Natural killer cell treated with Interleukin-12 subunit alpha and Interleukin-12 subunit beta and Interleukin-15 and Interleukin-18, amount 100 ng/mL, for 72 hours (primary cell): Measurements from ENCODE around the gene ZCWPW2. TPM values are rescaled to one million over a fixed set of nuclear protein-coding genes. Genes with fewer than 3 reads are reported as not detected.

Experiments
- ATAC-seq, 2 donors: fragments of 150-1000 bp; cut with Tn5 transposase in 1 of 2; sonication (Bioruptor Pico), chemical (Tn5 transposase) in 1 of 2; 2 replicates each; pipeline ENCODE4 v1.10.0; 2021
- DNase-seq: peaks from one replicate; pipeline ENCODE4 v3.0.0; 2022; ENCODE audit warnings: low spot score
- H3K27ac Mint-ChIP-seq, 2 donors: 1 replicate in 1 of 2; 2 replicates in 1 of 2; pipeline ENCODE4 v1.8.0; 2022; ENCODE audit warnings: mixed read lengths in 2 of 2, mild to moderate bottlenecking in 1 of 2, moderate library complexity in 1 of 2
- H3K27me3 Mint-ChIP-seq, 2 donors: 1 replicate in 1 of 2; 2 replicates in 1 of 2; pipeline ENCODE4 v1.8.0; 2022; ENCODE audit warnings: mixed read lengths in 2 of 2
- H3K36me3 Mint-ChIP-seq: one replicate; pipeline ENCODE4 v1.8.0; 2022; ENCODE audit warnings: mixed read lengths
- H3K4me1 Mint-ChIP-seq, 2 donors: 1 replicate in 1 of 2; 2 replicates in 1 of 2; pipeline ENCODE4 v1.8.0; 2022; ENCODE audit warnings: low read depth in 2 of 2, mixed read lengths in 2 of 2, mild to moderate bottlenecking in 1 of 2
- H3K4me3 Mint-ChIP-seq: one replicate; pipeline ENCODE4 v1.8.0; 2022; ENCODE audit warnings: mixed read lengths
- H3K9me3 Mint-ChIP-seq: 2 replicates; pipeline ENCODE4 v1.8.0; 2022; ENCODE audit warnings: mixed read lengths
- total RNA-seq, 2 donors: library from RNA; stranded (reverse); gene quantifications; one replicate each; pipeline ENCODE4 v1.2.3, GENCODE V29; 2022

ZCWPW2 gene
- total RNA-seq, result under 1 TPM in 1 of 2 donors, not detected in 1; 0.24 TPM

- H3K36me3 Mint-ChIP-seq, result peaks cover 30% of the 10 kb centered on the region
Measured at GRCh38 chr3:28348629-28349468, at the start of gene ZCWPW2, which contains the start of gene AZI2. Gene ZCWPW2, plus strand, starts transcription at chr3:28348721. Its CDS starts 64,348 bp downstream, at chr3:28413069. Gene AZI2, minus strand, starts transcription at chr3:28348824. Its CDS starts 8,207 bp downstream, at chr3:28340617.

GRCh38 chr3:28299705-28300104, 48.8 kb upstream of the ZCWPW2 start:
- DNase-seq (no peak), ATAC-seq (no peak)
- Mint-ChIP-seq H3K4me3 (peak overlapping the region; percentile 69), H3K27ac (peak overlapping the region; percentile 67 to 99), H3K4me1 (peaks cover 37 to 53% of the 10 kb centered on the region in 2 donors), H3K27me3 (no peaks in the 10 kb centered on the region), H3K9me3 (no peaks in the 10 kb centered on the region), H3K36me3 (no peaks in the 10 kb centered on the region)

More at GRCh38 chr3:28348629-28349468, at the start of gene ZCWPW2, which contains the start of gene AZI2:
- H3K27ac Mint-ChIP-seq, result peak within 1 kb of the TSS; percentile 97 to 98
- DNase-seq (peak; percentile 96), ATAC-seq (peak; percentile 96 to 97)
- H3K4me1 Mint-ChIP-seq, result peaks cover 32 to 47% of the 10 kb centered on the region in 2 donors
- H3K27me3 Mint-ChIP-seq, result no peaks in the 10 kb centered on the region
- peaks cover 3% of the 10 kb centered on the region for H3K9me3 Mint-ChIP-seq
- peak within 1 kb of the TSS; percentile 96 for H3K4me3 Mint-ChIP-seq

- Mint-ChIP-seq H3K9me3 (no peaks in the 10 kb centered on the region), H3K36me3 (peaks cover 5% of the 10 kb centered on the region), H3K4me3 (peak overlapping the region; percentile 69), H3K27me3 (no peaks in the 10 kb centered on the region), H3K27ac (peak overlapping the region; percentile 67 to 99), H3K4me1 (peaks cover 38 to 51% of the 10 kb centered on the region in 2 donors)
- DNase-seq, result no peak
- no peak for ATAC-seq
Measured at GRCh38 chr3:28300345-28300962, 48.1 kb upstream of the ZCWPW2 start.

- H3K4me3 Mint-ChIP-seq, result peak overlapping the region; percentile 63
- H3K9me3 Mint-ChIP-seq, result no peaks in the 10 kb centered on the region
- H3K36me3 Mint-ChIP-seq, result peaks cover 10% of the 10 kb centered on the region
- H3K4me1 Mint-ChIP-seq, result peaks cover 44 to 51% of the 10 kb centered on the region in 2 donors
- no peaks in the 10 kb centered on the region for H3K27me3 Mint-ChIP-seq
- DNase-seq, result no peak
- no peak for ATAC-seq
- H3K27ac Mint-ChIP-seq, result peak overlapping the region; percentile 67 to 99
Measured at GRCh38 chr3:28301688-28302087, 46.8 kb upstream of the ZCWPW2 start.

GRCh38 chr3:28308196-28308595, 40.3 kb upstream of the ZCWPW2 start:
- ATAC-seq (peak in 1 of 2 donors; percentile 83), DNase-seq (no peak)
- Mint-ChIP-seq H3K4me1 (peaks cover 37 to 47% of the 10 kb centered on the region in 2 donors), H3K4me3 (peak overlapping the region; percentile 76), H3K9me3 (no peaks in the 10 kb centered on the region), H3K27me3 (no peaks in the 10 kb centered on the region), H3K36me3 (peaks cover 29% of the 10 kb centered on the region), H3K27ac (peak overlapping the region; percentile 97 to 98)

GRCh38 chr3:28315711-28316110, 32.8 kb upstream of the ZCWPW2 start:
- Mint-ChIP-seq H3K4me1 (peaks cover 36 to 39% of the 10 kb centered on the region in 2 donors), H3K9me3 (no peaks in the 10 kb centered on the region), H3K27me3 (no peaks in the 10 kb centered on the region), H3K36me3 (peaks cover 14% of the 10 kb centered on the region), H3K27ac (peak overlapping the region; percentile 66 to 68), H3K4me3 (peak overlapping the region; percentile 65)
- no peak for DNase-seq
- ATAC-seq, result peak; percentile 57 to 76

GRCh38 chr3:28316226-28316625, 32.3 kb upstream of the ZCWPW2 start:
- H3K4me1 Mint-ChIP-seq, result peaks cover 37 to 44% of the 10 kb centered on the region in 2 donors
- peak overlapping the region; percentile 65 for H3K4me3 Mint-ChIP-seq
- ATAC-seq (no peak), DNase-seq (no peak)
- peak overlapping the region; percentile 66 to 68 for H3K27ac Mint-ChIP-seq
- H3K27me3 Mint-ChIP-seq, result no peaks in the 10 kb centered on the region
- peaks cover 19% of the 10 kb centered on the region for H3K36me3 Mint-ChIP-seq
- H3K9me3 Mint-ChIP-seq, result no peaks in the 10 kb centered on the region

GRCh38 chr3:28317438-28318022, 31.0 kb upstream of the ZCWPW2 start:
- H3K4me3 Mint-ChIP-seq, result no peak overlapping the region
- peaks cover 42 to 50% of the 10 kb centered on the region in 2 donors for H3K4me1 Mint-ChIP-seq
- no peaks in the 10 kb centered on the region for H3K27me3 Mint-ChIP-seq
- H3K36me3 Mint-ChIP-seq, result peaks cover 24% of the 10 kb centered on the region
- H3K9me3 Mint-ChIP-seq, result no peaks in the 10 kb centered on the region
- ATAC-seq, result peak; percentile 88 to 92
- peak overlapping the region; percentile 32 to 57 for H3K27ac Mint-ChIP-seq
- DNase-seq, result peak; percentile 64

GRCh38 chr3:28320981-28321380, 27.5 kb upstream of the ZCWPW2 start:
- peak overlapping the region; percentile 41 for H3K4me3 Mint-ChIP-seq
- no peaks in the 10 kb centered on the region for H3K27me3 Mint-ChIP-seq
- ATAC-seq, result no peak
- H3K4me1 Mint-ChIP-seq, result peaks cover 42 to 50% of the 10 kb centered on the region in 2 donors
- peaks cover 38% of the 10 kb centered on the region for H3K36me3 Mint-ChIP-seq
- no peak for DNase-seq
- peak overlapping the region; percentile 87 to 93 for H3K27ac Mint-ChIP-seq
- H3K9me3 Mint-ChIP-seq, result no peaks in the 10 kb centered on the region

- no peak overlapping the region for H3K4me3 Mint-ChIP-seq
- DNase-seq (no peak), ATAC-seq (no peak)
- H3K4me1 Mint-ChIP-seq, result peaks cover 40 to 58% of the 10 kb centered on the region in 2 donors
- no peaks in the 10 kb centered on the region for H3K9me3 Mint-ChIP-seq
- no peaks in the 10 kb centered on the region for H3K27me3 Mint-ChIP-seq
- peak overlapping the region in 1 of 2 donors; percentile 93 for H3K27ac Mint-ChIP-seq
- H3K36me3 Mint-ChIP-seq, result peaks cover 38% of the 10 kb centered on the region
Measured at GRCh38 chr3:28322464-28322863, 26.1 kb upstream of the ZCWPW2 start.

- H3K9me3 Mint-ChIP-seq, result no peaks in the 10 kb centered on the region
- peak overlapping the region; percentile 63 for H3K4me3 Mint-ChIP-seq
- peak overlapping the region; percentile 86 to 88 for H3K27ac Mint-ChIP-seq
- H3K4me1 Mint-ChIP-seq, result peaks cover 22 to 56% of the 10 kb centered on the region in 2 donors
- ATAC-seq (peak; percentile 97), DNase-seq (peak; percentile 77)
- peaks cover 16% of the 10 kb centered on the region for H3K36me3 Mint-ChIP-seq
- H3K27me3 Mint-ChIP-seq, result no peaks in the 10 kb centered on the region
Measured at GRCh38 chr3:28326458-28326926, 22.0 kb upstream of the ZCWPW2 start.

GRCh38 chr3:28328188-28329151, 20.1 kb upstream of the ZCWPW2 start:
- H3K4me1 Mint-ChIP-seq, result peaks cover 19 to 53% of the 10 kb centered on the region in 2 donors
- no peaks in the 10 kb centered on the region for H3K27me3 Mint-ChIP-seq
- peak overlapping the region; percentile 51 for H3K4me3 Mint-ChIP-seq
- peaks cover 14% of the 10 kb centered on the region for H3K36me3 Mint-ChIP-seq
- ATAC-seq (peak; percentile 30 to 64), DNase-seq (no peak)
- peak overlapping the region; percentile 86 to 88 for H3K27ac Mint-ChIP-seq
- H3K9me3 Mint-ChIP-seq, result no peaks in the 10 kb centered on the region
